NCI-H187 (cell line): ENCODE results near the gene RAD18.

Source experiments
- DNase-seq, 2 experiments: peaks; one replicate each; lab custom pipeline; 2025; lab: John Stamatoyannopoulos, UW

Gene RAD18, protein sequence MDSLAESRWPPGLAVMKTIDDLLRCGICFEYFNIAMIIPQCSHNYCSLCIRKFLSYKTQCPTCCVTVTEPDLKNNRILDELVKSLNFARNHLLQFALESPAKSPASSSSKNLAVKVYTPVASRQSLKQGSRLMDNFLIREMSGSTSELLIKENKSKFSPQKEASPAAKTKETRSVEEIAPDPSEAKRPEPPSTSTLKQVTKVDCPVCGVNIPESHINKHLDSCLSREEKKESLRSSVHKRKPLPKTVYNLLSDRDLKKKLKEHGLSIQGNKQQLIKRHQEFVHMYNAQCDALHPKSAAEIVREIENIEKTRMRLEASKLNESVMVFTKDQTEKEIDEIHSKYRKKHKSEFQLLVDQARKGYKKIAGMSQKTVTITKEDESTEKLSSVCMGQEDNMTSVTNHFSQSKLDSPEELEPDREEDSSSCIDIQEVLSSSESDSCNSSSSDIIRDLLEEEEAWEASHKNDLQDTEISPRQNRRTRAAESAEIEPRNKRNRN

GRCh38 chr3:8963137-8963853 is at the start of gene RAD18:
Gene RAD18 (minus strand): TSS chr3:8963472. CDS start chr3:8963385, 87 bp downstream.
- DNase-seq: peak; percentile 63 to 73

GRCh38 chr3:9012521-9012920 is 49.2 kb upstream of the RAD18 start:
- no peak for DNase-seq

DNA sequence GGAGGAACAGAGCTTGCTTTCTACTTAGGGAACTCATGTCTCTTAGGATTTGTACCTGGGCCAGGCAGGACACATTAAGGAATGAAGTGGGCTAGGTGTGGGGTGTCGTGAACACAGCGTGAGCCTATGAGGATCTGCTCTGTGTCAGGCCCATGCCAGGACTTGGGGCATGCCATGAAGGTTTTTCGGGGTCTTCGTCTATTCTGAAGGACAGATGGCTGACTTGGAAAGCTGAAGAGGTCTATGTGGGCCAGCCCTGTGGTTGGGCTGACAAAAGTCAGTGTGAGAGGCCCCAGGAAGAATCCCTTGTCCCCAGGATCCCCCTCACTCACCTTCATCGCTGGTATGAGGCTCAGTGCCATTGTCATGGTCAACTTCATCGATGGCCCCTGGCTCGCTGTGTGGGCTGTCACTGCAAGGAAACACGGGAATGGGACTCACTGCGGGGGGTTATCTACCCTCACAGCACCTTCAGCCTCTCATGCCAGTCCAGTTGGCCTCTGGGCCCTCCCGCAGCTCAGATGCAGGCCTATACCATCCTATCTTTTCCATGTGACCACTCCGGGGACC is 46.8 kb upstream of the RAD18 start:
- no peak for DNase-seq

- DNase-seq: no peak
These were observed 45.4 kb upstream of the RAD18 start for GRCh38 chr3:9008550-9009255.

DNA sequence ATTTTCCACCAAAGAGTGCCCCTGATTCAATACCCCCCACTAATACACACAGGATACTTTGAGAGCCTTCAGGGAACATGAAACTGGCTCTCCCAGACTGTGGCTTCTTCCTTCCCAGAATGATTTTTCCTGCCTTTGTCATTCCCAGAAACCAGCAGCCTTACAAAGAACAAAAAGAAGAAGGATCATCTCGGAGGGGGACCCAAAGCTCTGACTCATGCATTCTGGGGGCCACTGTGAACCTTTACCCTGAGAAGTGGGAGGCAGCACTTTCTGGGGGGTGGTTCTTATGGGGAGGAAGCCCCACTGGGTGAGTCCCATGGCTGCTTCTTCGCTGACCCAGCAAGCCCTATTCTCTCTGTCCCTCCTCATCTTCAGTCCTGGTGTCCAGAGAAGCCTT is 44.7 kb upstream of the RAD18 start:
- no peak for DNase-seq

DNA sequence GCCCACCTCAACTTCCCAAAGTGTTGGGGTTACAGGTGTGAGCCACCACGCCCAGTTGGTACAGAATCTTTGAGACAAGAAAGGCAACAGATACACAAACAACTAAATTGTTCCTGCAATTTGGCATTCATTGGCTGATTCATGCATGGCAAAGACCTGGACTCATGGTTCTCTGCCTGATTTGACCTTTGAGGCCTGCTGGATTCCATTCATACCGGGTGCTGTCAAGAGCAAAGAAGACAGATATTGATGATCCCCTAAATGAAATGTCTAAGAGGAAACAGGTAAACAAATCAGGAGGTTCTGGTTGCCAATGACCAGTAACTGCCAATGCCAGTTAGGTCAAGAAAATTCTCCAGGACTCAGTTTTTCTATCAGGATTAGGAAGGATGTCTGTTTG is 43.9 kb upstream of the RAD18 start:
- no peak for DNase-seq

DNA sequence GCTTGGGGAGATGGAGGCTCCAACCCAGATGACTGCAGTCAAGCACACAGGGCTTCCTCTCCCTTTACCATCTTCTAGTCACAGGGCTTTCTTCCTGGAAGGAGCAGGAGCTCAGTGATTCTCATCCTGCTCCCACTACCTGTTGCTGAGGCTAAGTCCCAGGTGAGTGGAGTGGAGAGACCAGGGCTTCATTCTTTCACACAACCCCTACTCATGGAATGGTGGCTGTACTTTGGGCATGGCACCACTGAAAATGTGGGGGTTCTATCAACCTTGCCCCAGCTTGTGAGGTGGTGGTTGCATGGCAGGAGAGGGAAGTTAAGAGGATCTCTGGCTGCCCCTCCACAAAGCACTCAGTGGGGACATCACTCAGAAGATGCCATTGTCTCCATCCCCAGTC is 36.8 kb upstream of the RAD18 start:
- no peak for DNase-seq

DNA sequence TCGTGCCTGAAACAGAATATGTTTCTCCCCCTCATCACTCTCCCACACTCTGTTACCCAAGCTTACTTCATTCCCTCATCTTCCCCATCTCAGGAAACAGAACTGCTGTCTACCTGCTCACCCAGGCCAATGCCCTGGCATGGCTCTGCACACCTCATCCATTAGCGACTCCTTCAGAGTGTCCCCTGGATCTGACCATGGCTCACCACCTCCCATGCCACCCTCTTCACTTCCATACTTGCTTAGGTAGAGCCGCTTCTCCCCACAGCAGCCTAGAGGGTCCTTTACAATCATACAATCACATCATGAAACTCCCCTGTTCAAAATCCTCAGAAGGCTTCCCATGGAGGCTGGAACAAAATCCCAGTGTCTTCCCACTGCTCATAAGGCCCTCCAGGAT is 33.9 kb upstream of the RAD18 start:
- no peak for DNase-seq

DNA sequence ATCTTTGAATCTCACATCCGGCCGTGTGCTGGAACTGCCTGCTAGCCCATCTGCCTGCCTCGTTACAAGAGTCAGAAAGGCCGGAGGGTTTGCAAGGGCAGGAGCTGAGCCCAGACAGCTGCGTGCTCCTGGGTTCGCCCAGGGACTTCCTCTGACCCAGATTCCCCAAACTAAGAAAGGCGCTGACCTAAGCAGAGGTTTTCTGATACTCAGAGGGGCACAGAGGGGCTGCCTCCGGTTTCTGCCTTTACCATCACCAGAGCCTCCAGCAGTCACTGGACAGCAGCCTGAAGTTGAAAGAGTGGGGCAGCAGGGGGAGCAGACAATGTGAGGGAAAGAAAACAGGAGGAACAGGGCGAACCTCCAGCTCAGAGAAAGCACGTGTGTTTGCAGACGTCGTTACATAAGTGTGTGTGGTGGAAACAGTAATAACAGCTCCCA is 33.4 kb upstream of the RAD18 start:
- no peak for DNase-seq

- no peak for DNase-seq
These were observed 32.9 kb upstream of the RAD18 start for GRCh38 chr3:8996216-8996615.

GRCh38 chr3:8994226-8994625 is 31.0 kb upstream of the RAD18 start:
- DNase-seq: no peak

DNA sequence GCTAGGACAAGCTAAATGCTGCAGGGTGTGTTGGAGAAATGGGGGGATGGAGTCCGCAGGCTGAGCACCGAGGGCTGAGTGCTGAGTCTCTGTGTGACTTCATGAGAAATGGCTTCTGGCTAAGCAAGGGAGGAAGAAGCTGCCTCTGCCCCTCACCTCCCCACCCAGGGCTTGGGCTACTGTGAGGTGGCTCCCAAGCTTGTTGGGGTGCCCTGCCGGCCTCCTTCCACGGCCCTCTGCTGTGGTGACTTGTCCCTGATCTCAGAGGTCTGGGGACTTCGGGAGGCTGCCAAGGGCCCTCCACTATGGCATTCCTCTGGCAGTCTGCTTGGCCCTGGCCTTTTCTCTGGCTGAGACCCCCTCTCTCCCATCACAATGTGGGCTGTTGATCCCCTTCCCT is 30.1 kb upstream of the RAD18 start:
- DNase-seq: no peak

DNA sequence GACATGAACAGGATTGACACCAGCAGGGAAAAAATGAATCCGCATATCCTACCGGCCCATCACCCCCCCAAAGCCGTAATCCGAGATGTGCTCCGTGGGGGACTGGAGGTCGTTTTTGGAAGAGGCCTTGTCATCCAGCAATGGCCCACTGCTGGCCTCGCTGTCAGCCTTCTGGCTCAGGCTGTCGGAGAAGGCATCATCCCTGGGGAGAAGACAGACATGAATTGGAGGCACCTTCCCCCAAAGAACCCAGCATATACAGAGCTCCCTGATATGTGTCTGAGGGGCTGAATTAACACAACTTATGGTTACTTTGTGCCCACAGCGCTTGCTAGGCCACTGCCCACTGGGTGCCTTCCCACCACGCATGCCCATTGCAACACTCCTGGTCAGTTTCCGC is 29.6 kb upstream of the RAD18 start:
- DNase-seq: no peak

GRCh38 chr3:8992199-8992598 is 28.9 kb upstream of the RAD18 start:
- DNase-seq: no peak

- no peak for DNase-seq
These were observed 27.3 kb upstream of the RAD18 start for GRCh38 chr3:8990266-8991215.

DNA sequence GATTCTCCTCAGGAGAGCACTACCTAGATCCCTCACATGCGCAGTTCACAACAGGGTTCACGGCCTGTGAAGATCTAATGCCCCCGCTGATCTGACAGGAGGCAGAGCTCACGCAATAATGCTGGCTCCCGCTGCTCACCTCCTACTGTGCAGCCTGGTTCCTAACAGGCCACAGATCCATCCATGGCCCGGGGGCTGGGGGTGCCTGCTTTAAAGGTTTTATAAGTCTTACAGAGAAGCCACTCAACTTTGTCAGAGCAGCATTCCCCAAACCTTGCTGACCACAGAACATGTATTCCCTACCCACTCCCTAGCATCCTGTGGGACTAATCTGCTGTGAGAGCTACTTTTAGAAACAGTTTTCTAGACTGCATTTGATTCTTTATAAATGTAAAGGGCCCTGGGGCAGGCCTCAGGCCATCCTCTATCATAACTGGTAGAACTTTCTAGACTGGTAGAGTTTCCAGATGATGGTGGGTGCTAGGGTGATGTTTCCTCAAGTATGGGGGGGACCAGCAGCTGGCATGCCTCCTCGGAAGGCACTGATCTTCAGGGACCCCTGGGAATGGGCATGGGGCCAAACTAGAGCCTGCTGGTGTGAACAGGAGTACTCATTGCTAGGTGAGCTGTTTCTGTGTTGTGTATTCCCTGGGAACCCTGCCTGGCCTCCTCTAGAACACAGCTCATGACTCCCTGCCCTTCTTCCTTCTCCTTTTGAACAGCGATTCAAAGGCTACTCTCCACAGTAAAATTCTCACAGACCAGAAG is 25.7 kb upstream of the RAD18 start:
- no peak for DNase-seq

GRCh38 chr3:8988384-8988655 is 25.0 kb upstream of the RAD18 start:
- no peak for DNase-seq

- no peak for DNase-seq
These were observed 24.5 kb upstream of the RAD18 start for GRCh38 chr3:8987645-8988383.

- DNase-seq: no peak
These were observed 24.0 kb upstream of the RAD18 start for GRCh38 chr3:8987226-8987625.

- DNase-seq: no peak
These were observed 23.5 kb upstream of the RAD18 start for GRCh38 chr3:8986741-8987140.
